LNCAP (cell line): ENCODE results near the gene OLFML2A.

Experiments
- CTCF ChIP-seq: fragments of 450-650 bp; IDR thresholded peaks from 2 replicates; pipeline ENCODE4 v1.5.1; 2017; ENCODE audit warnings: mild to moderate bottlenecking

The OLFML2A gene

GRCh38 chr9:124831642-124832364 lies 54.9 kb downstream of the OLFML2A start:
- no peak for TF ChIP-seq CTCF

DNA sequence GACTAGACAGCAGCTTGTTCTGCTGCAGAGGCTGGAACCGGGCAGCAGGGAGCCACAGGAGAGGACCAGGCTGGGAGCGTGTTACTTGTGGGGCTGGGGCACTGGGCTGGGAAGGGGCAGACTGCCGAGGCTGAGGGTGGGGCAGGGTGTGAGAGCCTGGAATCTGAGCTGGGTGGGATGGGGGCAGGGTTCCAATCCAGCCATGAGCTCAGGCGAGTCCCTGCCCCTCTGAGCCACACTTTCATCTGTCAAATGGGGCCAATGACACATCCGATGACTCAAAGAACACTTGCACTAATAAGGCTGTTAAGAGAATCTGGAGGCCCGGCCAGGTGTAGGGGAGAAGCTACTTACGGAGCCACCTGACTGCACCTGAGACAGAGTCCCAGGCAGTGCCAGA lies 57.7 kb downstream of the OLFML2A start:
- no peak for TF ChIP-seq CTCF

DNA sequence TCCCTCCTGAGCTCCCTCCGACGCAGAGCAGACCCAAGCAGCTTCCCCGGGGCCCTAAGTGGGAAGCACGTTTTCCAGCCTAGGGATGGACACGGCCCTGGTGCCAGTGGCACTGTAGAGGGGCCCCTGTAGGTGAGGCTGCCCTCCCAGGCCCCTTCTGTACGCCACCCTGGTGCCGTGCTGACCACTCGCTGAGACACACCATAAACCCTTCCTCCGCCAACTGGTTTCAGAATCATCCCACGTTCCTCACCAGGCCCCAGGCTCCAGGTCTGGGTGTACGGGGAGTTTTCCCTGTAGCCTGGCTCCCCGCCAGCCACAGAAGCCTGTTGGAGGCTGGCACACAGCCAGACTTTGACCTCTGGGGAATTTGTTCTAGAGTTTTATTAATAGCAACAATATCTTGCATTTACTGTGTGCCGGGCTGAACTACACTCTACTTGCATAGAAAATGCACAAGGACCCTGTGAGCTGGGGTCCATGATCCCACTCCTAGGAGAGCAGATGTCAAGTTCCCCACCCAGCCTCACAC lies 58.2 kb downstream of the OLFML2A start:
- TF ChIP-seq CTCF, result no peak

DNA sequence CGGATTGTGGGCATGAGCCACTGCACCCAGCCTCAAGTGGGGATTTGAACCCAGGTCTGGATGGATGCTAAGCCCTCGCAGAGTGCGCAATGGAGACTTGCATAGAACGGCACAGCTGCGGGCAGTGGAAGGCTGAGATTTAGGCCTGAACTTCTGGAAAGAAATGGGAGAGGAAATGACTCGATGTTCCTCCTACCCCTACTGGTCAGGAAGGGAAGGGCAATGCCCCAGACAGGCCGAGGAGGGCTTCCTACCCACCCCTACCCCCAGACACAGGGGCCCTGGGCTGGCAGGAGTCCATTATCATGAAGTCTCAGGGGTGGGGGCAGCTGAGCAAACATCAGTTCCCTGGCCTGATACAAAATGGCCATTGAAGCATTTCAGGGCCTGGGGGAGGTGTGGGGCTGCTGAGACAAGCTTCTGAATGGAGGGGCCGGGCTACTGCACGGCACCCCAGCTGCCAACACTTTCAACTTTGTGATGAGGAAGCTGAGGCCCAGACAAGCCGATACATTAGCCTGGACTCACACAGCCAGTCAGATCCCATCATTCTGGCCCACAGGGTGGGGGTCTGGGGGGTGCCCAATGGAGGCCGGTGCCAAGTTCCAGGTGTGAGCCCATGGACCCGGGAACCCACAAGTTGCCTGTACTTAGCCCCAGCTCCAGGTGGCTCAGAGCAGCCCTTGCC lies 62.8 kb downstream of the OLFML2A start:
- TF ChIP-seq CTCF, result 0 out of 2 replicates have a peak, but pooled peaks have one; percentile 7

DNA sequence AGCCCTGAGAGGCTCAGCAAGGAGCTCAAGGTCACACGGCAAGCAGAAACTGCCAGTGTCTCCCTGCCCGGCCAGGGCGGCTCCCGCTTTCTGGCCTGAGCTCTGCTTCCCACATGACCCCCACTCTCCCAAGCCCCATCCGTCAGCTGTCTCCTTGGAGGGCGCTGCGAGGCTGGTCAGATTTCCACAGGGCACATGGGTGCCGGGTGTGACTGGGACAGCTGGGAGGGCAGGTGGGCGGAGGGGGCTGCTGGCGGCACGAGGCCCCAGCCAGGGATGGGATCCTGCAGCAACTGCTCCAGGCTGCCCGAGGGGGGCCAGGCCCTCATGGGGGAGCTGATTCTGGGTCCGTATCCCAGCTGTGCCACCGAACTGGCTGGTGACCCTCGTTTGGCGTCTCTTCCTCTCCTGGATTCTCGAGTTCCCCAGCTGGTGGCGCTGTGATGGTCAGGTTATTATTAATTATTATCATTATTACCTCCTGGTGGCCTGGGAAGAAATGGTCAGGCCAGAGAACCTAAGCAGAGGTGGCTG lies 63.4 kb downstream of the OLFML2A start:
- TF ChIP-seq CTCF, result peak; percentile 29; the same call in 1 of the 2 replicates

GRCh38 chr9:124841075-124841821 lies 64.3 kb downstream of the OLFML2A start:
- TF ChIP-seq CTCF, result no peak

GRCh38 chr9:124843456-124844034 lies 66.6 kb downstream of the OLFML2A start:
- TF ChIP-seq CTCF, result no peak
